Heart left ventricle (tissue), 16 donors: ENCODE results near the gene GBX2. TPM values are rescaled to one million over a fixed set of nuclear protein-coding genes. Genes with fewer than 3 reads are reported as not detected.

Experiments
- ATAC-seq, 4 donors: fragments of 200-7000 bp; cut with Tn5 transposase; one replicate each; pipeline ENCODE4 v1.9.1; 2020 to 2022; ENCODE audit warnings: moderate library complexity in 4 of 4, mild to moderate bottlenecking in 3 of 4, moderate number of reproducible peaks in 1 of 4
- DNase-seq, 5 donors: peaks; one replicate each; pipeline ENCODE4 v3.0.0-alpha.2; 2020
- H3K27ac ChIP-seq, 12 donors: fragments of 200-600 bp; sonication (generic) in 4 of 12; one replicate each; pipeline versions ENCODE4 v1.5.0 to v1.8.0; 2016 to 2022; ENCODE audit warnings: mild to moderate bottlenecking in 2 of 12
- H3K27me3 ChIP-seq, 9 donors: fragments of 200-600 bp; sonication (generic) in 2 of 9; one replicate each; pipeline versions ENCODE4 v1.5.1 to v1.8.0; 2016 to 2022; ENCODE audit warnings: mild to moderate bottlenecking in 3 of 9
- H3K36me3 ChIP-seq, 9 donors: fragments of 200-600 bp; sonication (generic) in 2 of 9; one replicate each; pipeline versions ENCODE4 v1.5.0 to v1.8.0; 2018 to 2022; ENCODE audit warnings: mild to moderate bottlenecking in 2 of 9
- H3K4me1 ChIP-seq, 12 donors: fragments of 200-600 bp; sonication (generic) in 4 of 12; one replicate each; pipeline versions ENCODE4 v1.5.0 to v1.8.0; 2016 to 2022; ENCODE audit warnings: mild to moderate bottlenecking in 3 of 12
- H3K4me3 ChIP-seq, 12 donors: fragments of 200-600 bp; sonication (generic) in 4 of 12; one replicate each; pipeline versions ENCODE4 v1.5.0 to v1.8.0; 2017 to 2022; ENCODE audit warnings: mild to moderate bottlenecking in 9 of 12, moderate library complexity in 4 of 12
- H3K9me3 ChIP-seq, 12 donors: fragments of 200-600 bp; sonication (generic) in 4 of 12; one replicate each; pipeline versions ENCODE4 v1.5.0 to v1.8.0; 2016 to 2022; ENCODE audit warnings: mild to moderate bottlenecking in 1 of 12
- CTCF ChIP-seq, 12 donors: fragments of 200-600 bp; sonication (generic) in 4 of 12; IDR thresholded peaks; one replicate each; pipeline versions ENCODE4 v1.5.0 to v1.8.0; 2018 to 2022; ENCODE audit warnings: antibody characterized with exemption in 12 of 12, mild to moderate bottlenecking in 5 of 12
- POLR2A ChIP-seq, 2 donors: fragments of 450-650 bp; IDR thresholded peaks; one replicate each; pipeline ENCODE4 v1.6.1; 2017; ENCODE audit warnings: antibody characterized with exemption in 2 of 2, mild to moderate bottlenecking in 2 of 2, moderate library complexity in 2 of 2
- WGBS, 4 donors: extraction: QIAGEN DNeasy Blood & Tissue Kit in 2 of 4; methylation state at CpG; one replicate each; pipeline versions ENCODE4 v1.1.5 to v1.1.7; 2013 to 2018; 5-methylcytosine and 5-hydroxymethylcytosine counted together
- intact Hi-C, 10 donors: fragments of 100-400 bp; cut with DNase I; formaldehyde crosslinking; loops; one replicate each; pipeline versions ENCODE4 v1.11.1 to v1.14.2; 2022
- polyA plus RNA-seq, 2 donors: library from polyadenylated mRNA; stranded (reverse); fragments of 200-250 nt; gene quantifications; one replicate each; pipeline ENCODE4 v1.2.3, GENCODE V29; 2013
- total RNA-seq, 9 donors: library from RNA; depleted of rRNA in 2 of 9; stranded (reverse); fragments of >200 nt in 2 of 9; fragmentation: NEBNext Ultra II Directional in 3 of 9; extraction: Animal tissue kit (Norgen Biotek cat#: 25700) in 3 of 9; gene quantifications; one replicate each; pipeline versions ENCODE4 v1.1.0 to v1.2.4, GENCODE V29; 2016 to 2023
- donor health status: ischemic (EF 13 %, LVEDD 7.1; RV severe dilation, severe dysfunction).
- donor health status: healthy with polysubstance abuse.
- donor health status: DM: no; HTN: yes; CAD: no.
- donor health status: DM: no; HTN: no; CAD: no.
- donor health status: ischemic (EF 25% LVEDD 6.9; RV normal size, moderate dysfunction).
- donor health status: ischemic (EF 25% LVEDD 5.7; RV mildly dilated, moderate dysfunction).
- donor health status: healthy.
- donor health status: DM: yes; HTN: yes; CAD: no.
- donor health status: ischemic (EF 35%, LVEDD 5.7; RV mildly dilated, moderate dysfunction).
- donor health status: nonischemic (EF 11% LVEDD 7.7; RV severe dilation, severe dysfunction).
- donor health status: DM: yes; HTN: yes; CAD: no.
- donor health status: PGD.
- donor health status: ischemic (EF 29% LVEDD 5.4; RV normal size, mild dysfunction).
- donor health status: nonischemic (EF 23%, LVEDD 6.1; RV moderate dilation, normal function).

Gene GBX2
- total and polyA plus RNA-seq, 11 donors = 0.15 to 0.55 (median 0.17) TPM; not detected in 8

- H3K4me3 ChIP-seq = no peak overlapping the region
- H3K27ac ChIP-seq = no peak overlapping the region
- no peaks in the 10 kb centered on the region for H3K9me3 ChIP-seq
- 92 to 94% (median 93%) methylated on average over 9 to 11 of the region's 11 CpGs for WGBS, 4 donors
- ATAC-seq = no peak
- intact Hi-C loops = no loop called here
- H3K27me3 ChIP-seq = no peaks in the 10 kb centered on the region
- DNase-seq = no peak
- no peaks in the 10 kb centered on the region for H3K4me1 ChIP-seq
- no peak for TF ChIP-seq POLR2A (IDR thresholded peaks at IDR 0.05)
- TF ChIP-seq CTCF (IDR thresholded peaks at IDR 0.05) = no peak
- H3K36me3 ChIP-seq = peaks cover 0 to 54% (median 20%) of the 10 kb centered on the region in 9 donors
Measured at GRCh38 chr2:236127010-236127409, 41.2 kb downstream of the GBX2 start.

- DNase-seq = no peak
- ATAC-seq = no peak
- intact Hi-C loops = no loop called here
- H3K27ac ChIP-seq = no peak overlapping the region
- H3K36me3 ChIP-seq = peaks cover 0 to 59% (median 20%) of the 10 kb centered on the region in 9 donors
- no peak overlapping the region for H3K4me3 ChIP-seq
- no peaks in the 10 kb centered on the region for H3K9me3 ChIP-seq
- H3K27me3 ChIP-seq = no peaks in the 10 kb centered on the region
- no peak for TF ChIP-seq CTCF (IDR thresholded peaks at IDR 0.05)
- TF ChIP-seq POLR2A (IDR thresholded peaks at IDR 0.05) = no peak
- 93 to 96% (median 95%) methylated on average over 16 of the region's 16 CpGs for WGBS, 4 donors
- H3K4me1 ChIP-seq = no peaks in the 10 kb centered on the region
Measured at GRCh38 chr2:236125541-236125940, 42.6 kb downstream of the GBX2 start.

- no peaks in the 10 kb centered on the region for H3K9me3 ChIP-seq
- H3K4me3 ChIP-seq = no peak overlapping the region
- no peaks in the 10 kb centered on the region for H3K27me3 ChIP-seq
- no peak for DNase-seq
- intact Hi-C loops = no loop called here
- ATAC-seq = no peak
- H3K4me1 ChIP-seq = no peaks in the 10 kb centered on the region
- TF ChIP-seq POLR2A (IDR thresholded peaks at IDR 0.05) (no peak), CTCF (IDR thresholded peaks at IDR 0.05) (no peak)
- peaks cover 0 to 66% (median 20%) of the 10 kb centered on the region in 9 donors for H3K36me3 ChIP-seq
- no peak overlapping the region for H3K27ac ChIP-seq
- 93 to 97% (median 94%) methylated on average over 30 of the region's 30 CpGs for WGBS, 4 donors
Measured at GRCh38 chr2:236124182-236124893, 43.8 kb downstream of the GBX2 start.

- Histone ChIP-seq H3K27ac (no peak overlapping the region), H3K9me3 (no peaks in the 10 kb centered on the region), H3K36me3 (peaks cover 0 to 66% (median 20%) of the 10 kb centered on the region in 9 donors), H3K4me1 (no peaks in the 10 kb centered on the region), H3K27me3 (no peaks in the 10 kb centered on the region), H3K4me3 (no peak overlapping the region)
- TF ChIP-seq CTCF (IDR thresholded peaks at IDR 0.05) (no peak), POLR2A (IDR thresholded peaks at IDR 0.05) (no peak)
- ATAC-seq = no peak
- 97 to 98% (median 97%) methylated on average over 15 to 19 of the region's 19 CpGs for WGBS, 4 donors
- DNase-seq = no peak
- intact Hi-C loops = no loop called here
Measured at GRCh38 chr2:236123716-236124115, 44.5 kb downstream of the GBX2 start.
